Progenitor cell of endocrine pancreas (in vitro differentiated cells): ENCODE results near the gene LRCH1. TPM values are rescaled to one million over a fixed set of nuclear protein-coding genes. Genes with fewer than 3 reads are reported as not detected.

Experiments used
- DNase-seq: peaks from one replicate; pipeline ENCODE4 v3.0.0; 2021; ENCODE audit warnings: low spot score; ENCODE audit not compliant: unreplicated experiment
- H3K27ac Mint-ChIP-seq: 2 replicates; pipeline ENCODE4 v1.8.0; 2021; ENCODE audit warnings: mild to moderate bottlenecking, moderate library complexity, mixed read lengths
- H3K27me3 Mint-ChIP-seq: 2 replicates; pipeline ENCODE4 v1.8.0; 2021; ENCODE audit warnings: mixed read lengths
- H3K36me3 Mint-ChIP-seq: 2 replicates; pipeline ENCODE4 v1.8.0; 2022; ENCODE audit warnings: mixed read lengths; ENCODE audit not compliant: insufficient read depth
- H3K4me1 Mint-ChIP-seq: 2 replicates; pipeline ENCODE4 v1.8.0; 2021; ENCODE audit warnings: low read depth, mixed read lengths
- H3K4me3 Mint-ChIP-seq: 2 replicates; pipeline ENCODE4 v1.8.0; 2021; ENCODE audit warnings: low read depth, mild to moderate bottlenecking, moderate library complexity, mixed read lengths
- H3K9me3 Mint-ChIP-seq: 2 replicates; pipeline ENCODE4 v1.8.0; 2021; ENCODE audit warnings: low read depth, mixed read lengths
- total RNA-seq: library from RNA; stranded (reverse); gene quantifications from 2 replicates; pipeline ENCODE4 v1.2.1, GENCODE V29; 2021
- TF ChIP-seq, protein P1 (sequence below): fragments of 200-600 bp; sonication (generic); IDR thresholded peaks from one replicate; pipeline ENCODE4 v1.5.0; 2021; ENCODE audit warnings: antibody characterized with exemption, mild to moderate bottlenecking; ENCODE audit not compliant: unreplicated experiment

Gene LRCH1
- total RNA-seq, 1 donor from 2014 or later: 17.9 TPM

DNA sequence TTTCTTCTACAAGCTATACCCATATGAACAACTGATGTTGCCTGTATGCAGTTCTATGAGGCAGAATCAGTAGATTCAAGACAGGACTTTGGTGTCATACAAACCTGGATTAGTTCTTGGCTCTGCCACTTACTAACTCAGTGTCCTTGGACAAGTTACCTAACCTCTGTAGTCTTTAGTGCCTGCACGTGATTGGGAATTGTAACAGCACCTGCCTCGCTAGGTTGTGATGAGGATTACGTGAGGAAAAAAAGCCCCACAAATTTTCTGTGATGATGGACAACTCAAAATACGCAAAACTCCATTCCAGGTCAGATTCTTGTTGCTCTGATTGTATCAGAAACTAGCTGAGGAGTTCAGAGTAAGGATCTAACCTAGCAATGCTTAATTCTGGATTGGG, 89.3 kb downstream of the LRCH1 start:
- DNase-seq: no peak
- Mint-ChIP-seq H3K36me3 (no peaks in the 10 kb centered on the region), H3K4me1 (peaks cover 21% of the 10 kb centered on the region), H3K9me3 (peaks cover 3% of the 10 kb centered on the region), H3K27me3 (no peaks in the 10 kb centered on the region), H3K4me3 (no peak overlapping the region), H3K27ac (no peak overlapping the region)
- TF ChIP-seq, protein P1, sequence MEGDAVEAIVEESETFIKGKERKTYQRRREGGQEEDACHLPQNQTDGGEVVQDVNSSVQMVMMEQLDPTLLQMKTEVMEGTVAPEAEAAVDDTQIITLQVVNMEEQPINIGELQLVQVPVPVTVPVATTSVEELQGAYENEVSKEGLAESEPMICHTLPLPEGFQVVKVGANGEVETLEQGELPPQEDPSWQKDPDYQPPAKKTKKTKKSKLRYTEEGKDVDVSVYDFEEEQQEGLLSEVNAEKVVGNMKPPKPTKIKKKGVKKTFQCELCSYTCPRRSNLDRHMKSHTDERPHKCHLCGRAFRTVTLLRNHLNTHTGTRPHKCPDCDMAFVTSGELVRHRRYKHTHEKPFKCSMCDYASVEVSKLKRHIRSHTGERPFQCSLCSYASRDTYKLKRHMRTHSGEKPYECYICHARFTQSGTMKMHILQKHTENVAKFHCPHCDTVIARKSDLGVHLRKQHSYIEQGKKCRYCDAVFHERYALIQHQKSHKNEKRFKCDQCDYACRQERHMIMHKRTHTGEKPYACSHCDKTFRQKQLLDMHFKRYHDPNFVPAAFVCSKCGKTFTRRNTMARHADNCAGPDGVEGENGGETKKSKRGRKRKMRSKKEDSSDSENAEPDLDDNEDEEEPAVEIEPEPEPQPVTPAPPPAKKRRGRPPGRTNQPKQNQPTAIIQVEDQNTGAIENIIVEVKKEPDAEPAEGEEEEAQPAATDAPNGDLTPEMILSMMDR: no peak

DNA sequence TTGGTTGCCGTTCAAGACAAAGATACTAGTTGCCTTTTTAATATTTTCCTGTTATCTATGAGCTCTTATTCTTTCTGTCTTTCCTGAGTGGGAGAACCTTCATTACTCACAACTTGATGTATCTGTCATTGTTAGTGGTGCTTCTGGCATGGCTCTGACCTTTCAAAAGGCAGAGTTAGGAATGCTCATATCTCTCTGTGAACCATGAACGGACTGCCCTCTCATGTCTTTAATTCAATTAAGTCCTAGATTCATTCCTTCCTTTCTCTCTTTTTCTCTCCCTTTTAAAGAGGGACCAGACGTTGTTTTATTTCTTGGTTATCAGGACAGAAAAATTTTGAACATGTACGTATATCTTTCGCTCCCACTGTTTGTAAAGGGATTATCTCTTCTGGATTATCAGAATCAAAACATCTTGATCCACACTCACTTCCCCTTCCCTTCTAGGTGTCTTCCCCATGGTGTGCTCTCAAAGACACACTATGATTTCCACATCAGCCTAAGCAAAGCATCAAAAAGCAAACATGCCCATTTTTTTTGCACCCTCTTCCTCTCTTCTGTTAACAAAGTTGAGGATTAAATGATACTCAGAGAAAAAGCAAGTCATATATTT, 90.3 kb downstream of the LRCH1 start:
- H3K27me3 Mint-ChIP-seq: no peaks in the 10 kb centered on the region
- H3K4me1 Mint-ChIP-seq: peaks cover 27% of the 10 kb centered on the region
- no peak overlapping the region for H3K27ac Mint-ChIP-seq
- peaks cover 3% of the 10 kb centered on the region for H3K9me3 Mint-ChIP-seq
- no peak for DNase-seq
- no peak overlapping the region for H3K4me3 Mint-ChIP-seq
- TF ChIP-seq, protein P1: no peak
- no peaks in the 10 kb centered on the region for H3K36me3 Mint-ChIP-seq

DNA sequence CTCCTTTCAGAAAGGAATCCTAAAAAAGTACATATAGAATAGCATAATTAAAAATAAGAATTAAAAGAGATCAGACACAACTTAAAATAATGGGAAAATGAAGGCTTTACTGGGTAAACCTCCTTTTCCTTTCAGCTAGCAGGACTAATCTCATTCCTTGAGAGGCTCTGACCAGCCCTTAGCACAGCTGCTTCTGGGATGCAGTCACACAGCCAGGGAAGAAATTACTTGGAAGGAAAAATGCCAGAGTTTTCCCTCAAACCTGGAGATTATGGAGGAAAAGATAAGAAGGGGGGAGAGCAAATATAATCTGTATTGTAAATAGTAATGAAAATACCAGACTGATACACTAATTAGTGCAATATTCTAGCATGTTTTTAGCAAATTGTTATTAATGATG, 91.8 kb downstream of the LRCH1 start:
- DNase-seq: no peak
- no peak overlapping the region for H3K27ac Mint-ChIP-seq

DNA sequence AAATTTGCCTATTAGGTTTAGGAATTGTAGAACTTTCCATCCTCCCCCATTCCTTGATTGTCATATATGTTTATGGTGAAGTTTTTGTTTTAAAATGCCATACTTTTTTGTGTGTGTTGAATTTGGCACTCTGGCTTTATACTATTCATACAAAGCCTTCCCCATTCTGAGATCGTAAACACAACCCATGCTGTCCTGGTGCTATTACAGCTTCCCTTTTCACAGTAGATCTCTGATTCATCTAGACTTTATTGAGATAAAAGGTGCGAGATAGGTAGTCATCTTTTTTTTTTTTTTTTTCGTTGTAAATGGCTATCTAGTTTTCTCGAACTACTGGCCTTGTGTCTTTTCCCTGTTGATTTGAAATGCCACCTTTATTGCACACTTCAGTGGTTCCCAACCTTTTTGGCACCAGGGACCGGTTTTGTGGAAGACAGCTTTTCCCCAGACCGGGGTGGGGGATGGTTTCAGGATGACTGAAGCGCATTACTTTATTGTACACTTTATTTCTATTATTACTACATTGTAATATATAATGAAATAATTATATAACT, 94.6 kb downstream of the LRCH1 start:
- TF ChIP-seq, protein P1: no peak
- H3K27ac Mint-ChIP-seq: no peak overlapping the region

More for the DNA sequence above, 91.8 kb downstream of the LRCH1 start:
- no peak overlapping the region for H3K4me3 Mint-ChIP-seq
- peaks cover 24% of the 10 kb centered on the region for H3K4me1 Mint-ChIP-seq
- H3K27me3 Mint-ChIP-seq: no peaks in the 10 kb centered on the region
- peaks cover 3% of the 10 kb centered on the region for H3K9me3 Mint-ChIP-seq
- no peaks in the 10 kb centered on the region for H3K36me3 Mint-ChIP-seq
- TF ChIP-seq, protein P1: no peak

DNA sequence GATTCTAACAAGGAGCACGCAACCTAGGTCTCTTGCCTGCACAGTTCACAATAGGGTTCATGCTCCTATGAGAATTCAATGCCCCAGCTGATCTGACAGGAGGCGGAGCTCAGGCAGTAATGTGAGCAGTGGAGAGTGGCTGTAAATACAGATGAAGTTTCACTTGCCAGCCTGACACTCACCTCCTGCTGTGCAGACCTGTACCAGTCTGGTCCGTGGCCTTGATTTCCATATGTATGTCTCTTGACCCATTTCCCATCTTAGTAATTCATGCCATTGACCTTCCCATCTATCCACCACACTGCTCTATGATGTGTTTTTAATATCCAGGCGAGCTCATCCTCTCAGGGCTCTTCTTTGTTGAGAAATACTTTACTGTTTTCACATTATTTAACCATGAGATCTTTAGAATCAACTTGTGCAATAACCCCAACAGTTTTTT, 95.2 kb downstream of the LRCH1 start:
- peaks cover 21% of the 10 kb centered on the region for H3K4me1 Mint-ChIP-seq

More for the DNA sequence above, 94.6 kb downstream of the LRCH1 start:
- peaks cover 24% of the 10 kb centered on the region for H3K4me1 Mint-ChIP-seq
- peaks cover 6% of the 10 kb centered on the region for H3K36me3 Mint-ChIP-seq
- H3K27me3 Mint-ChIP-seq: no peaks in the 10 kb centered on the region
- H3K4me3 Mint-ChIP-seq: no peak overlapping the region
- H3K9me3 Mint-ChIP-seq: no peaks in the 10 kb centered on the region
- no peak for DNase-seq

More for the DNA sequence above, 95.2 kb downstream of the LRCH1 start:
- Mint-ChIP-seq H3K4me3 (no peak overlapping the region), H3K27ac (no peak overlapping the region), H3K36me3 (peaks cover 6% of the 10 kb centered on the region), H3K9me3 (no peaks in the 10 kb centered on the region), H3K27me3 (no peaks in the 10 kb centered on the region)
- TF ChIP-seq, protein P1: no peak
- DNase-seq: no peak
